Inflammatory macrophage treated with lipopolysaccharide for 1 hour (primary cell): ENCODE measurements around the gene HNRNPH1.

ENCODE experiments used
- DNase-seq, 2 donors: peaks; one replicate each; pipeline ENCODE4 v3.0.0-alpha.2; 2020 to 2022

Gene HNRNPH1

DNA sequence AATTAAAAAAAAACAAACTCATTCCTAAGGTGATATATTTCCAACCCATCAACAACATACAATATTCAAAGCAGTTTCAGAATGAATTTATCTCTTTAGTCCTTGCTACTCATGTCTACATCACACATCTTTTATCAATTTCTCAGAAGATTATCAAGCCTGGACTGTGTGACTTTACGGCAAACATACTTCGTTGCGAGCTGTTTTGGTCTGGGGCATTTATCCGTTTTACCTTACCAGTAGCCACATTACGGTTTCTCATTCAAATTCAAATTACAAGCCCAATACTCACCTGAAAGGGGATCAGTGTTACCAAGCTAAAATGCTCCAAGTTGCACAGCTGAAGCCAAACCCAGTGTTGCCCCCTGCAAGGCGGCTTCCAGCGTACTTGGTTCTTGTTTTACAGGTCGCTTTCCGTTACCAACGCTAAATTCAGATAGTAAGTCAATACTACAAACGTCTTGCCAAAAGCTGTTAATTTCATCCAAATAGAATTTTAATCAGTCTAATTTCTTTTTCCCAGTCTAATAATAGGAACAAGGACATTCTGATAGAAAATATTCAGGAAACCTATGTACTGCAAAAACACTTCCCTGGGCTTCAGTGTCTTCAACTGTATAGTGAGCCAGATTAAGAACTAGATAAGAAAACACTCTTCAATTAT is 1.8 kb downstream of the HNRNPH1 start:
- no peak for DNase-seq

DNA sequence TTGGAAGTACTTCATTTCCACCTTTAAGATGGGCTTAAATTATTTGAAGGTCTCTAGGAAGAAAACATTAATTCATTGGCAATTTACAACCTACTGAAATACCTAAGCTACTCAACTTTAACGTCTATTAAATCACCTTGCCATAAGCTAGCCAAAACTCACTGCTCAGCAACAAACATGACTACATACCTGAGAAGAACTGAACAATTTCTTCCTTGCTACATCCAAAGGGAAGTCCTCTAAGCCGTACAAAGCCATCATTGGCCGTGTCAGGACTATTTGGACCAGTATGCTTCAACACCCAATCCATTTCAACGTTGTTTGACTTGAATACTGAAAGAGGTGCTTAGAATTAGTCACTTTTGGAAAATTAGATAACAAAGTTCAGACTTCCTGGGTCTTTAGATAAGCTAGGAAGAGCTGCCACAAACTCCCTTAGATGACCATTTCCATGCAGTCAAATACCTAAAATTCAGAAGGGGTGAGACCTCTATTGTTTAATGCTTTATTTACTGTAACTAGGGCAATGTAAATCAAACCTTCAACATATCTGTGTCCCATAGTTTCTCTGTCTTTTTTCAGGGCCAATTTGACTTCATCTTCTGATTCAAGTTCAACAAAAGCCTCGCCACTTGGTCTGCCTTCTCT is 2.6 kb downstream of the HNRNPH1 start:
- no peak for DNase-seq

DNA sequence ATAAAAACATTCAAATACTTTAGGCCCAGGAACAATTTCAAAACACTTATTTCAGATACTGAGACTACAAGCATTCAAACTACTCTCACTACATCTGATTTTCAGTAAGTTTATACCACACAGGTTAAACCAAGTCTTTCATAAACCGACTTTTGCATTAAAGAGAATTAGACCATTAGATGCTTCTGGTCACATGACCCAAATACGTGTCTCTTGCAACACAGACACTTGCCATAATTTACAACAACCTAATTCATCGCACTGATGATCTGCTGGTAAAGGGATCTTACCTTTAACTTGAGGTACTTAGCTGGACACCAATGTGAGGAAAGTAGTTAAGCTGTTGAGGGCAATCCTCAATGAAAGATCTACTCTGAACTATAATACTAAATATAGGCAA is 3.2 kb downstream of the HNRNPH1 start:
- peak in 1 of 2 donors; percentile 22 for DNase-seq

DNA sequence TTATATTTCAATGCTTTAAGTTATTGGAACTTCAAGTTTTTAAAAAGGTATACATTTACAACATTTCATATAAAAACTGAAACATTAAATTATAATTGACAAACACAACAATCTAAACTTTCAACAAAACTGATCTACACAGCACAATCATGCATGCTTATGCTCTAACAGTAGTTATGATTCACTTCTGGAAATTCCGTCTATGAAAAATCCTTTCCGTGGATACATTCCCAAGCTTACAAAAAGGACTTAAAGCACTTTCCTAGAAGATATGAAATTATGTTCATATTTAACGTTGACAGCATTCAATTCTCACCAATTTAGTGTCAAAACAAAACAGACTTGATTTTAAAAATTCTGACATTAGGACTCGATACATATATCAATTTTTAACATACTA is 3.7 kb downstream of the HNRNPH1 start:
- peak; percentile 50 to 59 for DNase-seq

DNA sequence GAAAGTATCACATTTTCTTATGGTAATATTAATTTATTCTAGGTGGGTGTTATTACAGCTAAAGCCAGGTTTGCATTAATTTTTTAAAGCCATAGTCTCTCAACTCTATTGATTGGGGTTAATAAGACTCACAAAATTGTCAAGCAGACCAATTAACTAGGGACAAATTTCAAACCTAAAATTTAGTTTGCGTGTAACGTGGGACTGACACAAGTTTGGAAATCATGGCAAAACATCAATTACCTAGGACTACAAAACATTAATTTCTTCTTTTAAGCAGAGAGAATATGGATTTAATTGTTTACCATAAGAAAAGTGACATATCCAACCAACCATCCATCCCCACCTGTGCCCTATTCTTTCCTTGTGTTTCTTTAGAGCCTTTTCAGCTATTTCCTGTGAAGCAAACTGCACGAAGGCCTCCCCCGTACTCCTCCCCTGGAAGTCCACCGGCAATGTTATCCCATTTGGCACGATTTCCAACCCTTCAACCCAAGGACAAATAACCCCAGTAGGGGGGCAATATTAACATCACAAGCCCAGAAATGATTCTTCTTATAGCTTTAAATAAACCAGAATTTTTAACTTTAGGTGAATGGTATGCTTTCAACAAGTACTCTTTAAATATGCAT is 4.4 kb downstream of the HNRNPH1 start:
- DNase-seq = no peak

DNA sequence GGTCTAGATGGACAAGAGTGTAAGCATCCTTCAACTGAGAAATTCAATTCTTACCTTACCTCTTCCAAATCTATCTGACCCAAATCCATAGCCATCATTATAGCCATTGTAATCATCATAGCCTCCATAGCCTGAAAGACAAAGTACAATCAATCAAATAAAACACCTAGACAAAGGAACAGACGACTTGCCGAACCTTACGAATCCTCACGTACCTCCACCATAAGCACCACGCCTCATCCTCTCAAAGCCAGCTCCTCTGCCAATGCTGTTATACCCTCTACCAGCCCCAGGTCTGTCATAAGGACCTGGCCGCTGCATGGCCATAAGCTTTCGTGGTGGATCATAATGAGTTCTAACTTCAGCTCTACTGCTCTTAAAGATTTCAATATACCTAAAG is 5.5 kb downstream of the HNRNPH1 start:
- DNase-seq = no peak

DNA sequence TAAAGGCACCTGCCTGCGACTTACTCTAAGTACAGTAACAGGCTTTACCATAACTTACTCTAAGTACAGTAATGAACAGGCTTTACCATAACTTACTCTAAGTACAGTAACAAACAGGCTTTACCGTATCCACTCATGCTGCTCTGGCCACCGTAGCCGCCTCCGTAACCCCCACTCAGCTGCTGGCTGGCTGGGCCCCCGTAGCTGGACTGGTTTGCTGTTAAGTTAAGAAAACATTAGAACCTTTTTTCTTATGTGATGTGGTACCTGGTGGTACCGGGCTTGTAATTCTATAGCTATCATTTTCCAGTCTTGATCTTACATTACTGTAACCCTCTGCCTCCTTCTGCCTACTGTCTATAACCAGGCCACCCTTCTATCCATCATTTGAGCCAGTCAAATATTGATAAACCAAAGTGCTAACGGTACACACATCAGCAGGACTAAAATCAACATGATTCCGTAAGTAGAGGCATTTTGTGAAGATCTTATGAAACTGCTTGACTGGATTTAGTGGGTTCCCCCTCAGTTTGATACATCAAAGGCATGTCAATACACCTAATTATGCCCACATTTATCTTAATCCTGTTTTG is 7.4 kb downstream of the HNRNPH1 start:
- DNase-seq = no peak

DNA sequence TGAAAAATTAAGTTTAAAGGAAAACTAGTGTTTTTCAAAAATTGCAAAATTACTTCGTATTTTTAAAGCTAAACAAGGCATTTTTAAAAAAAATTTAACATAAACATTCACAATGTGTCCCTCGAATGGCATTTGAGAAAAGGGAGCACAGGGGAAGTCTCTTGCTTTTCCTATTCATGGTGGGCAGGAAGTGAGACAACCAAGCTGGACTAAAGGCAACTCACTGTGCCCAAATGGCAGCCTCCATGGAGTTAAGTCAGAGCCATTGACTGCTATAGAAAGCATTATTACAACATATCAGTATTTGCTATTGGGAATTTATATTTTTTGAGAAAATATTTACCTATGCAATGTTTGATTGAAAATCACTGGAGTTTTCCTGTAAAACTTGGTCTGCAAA is 8.3 kb downstream of the HNRNPH1 start:
- no peak for DNase-seq

DNA sequence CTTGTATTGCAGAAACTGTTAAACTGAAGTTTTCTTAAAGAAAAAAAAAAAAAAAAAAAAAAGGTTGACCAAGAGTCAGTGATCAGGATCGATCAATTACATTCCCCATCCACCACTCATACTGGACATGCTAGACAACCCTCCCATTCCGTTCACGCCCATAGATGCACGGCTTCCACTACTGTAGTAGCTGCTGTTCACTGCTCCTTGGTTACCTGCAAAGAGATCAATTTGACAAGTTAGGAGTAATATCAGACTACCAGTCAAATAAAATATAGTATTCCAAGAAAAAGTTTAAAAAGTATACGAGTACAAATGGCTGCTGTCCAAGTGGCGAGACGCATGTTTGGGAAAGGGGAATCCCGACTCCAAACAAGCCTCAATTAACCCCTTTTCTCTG is 8.7 kb downstream of the HNRNPH1 start:
- no peak for DNase-seq

DNA sequence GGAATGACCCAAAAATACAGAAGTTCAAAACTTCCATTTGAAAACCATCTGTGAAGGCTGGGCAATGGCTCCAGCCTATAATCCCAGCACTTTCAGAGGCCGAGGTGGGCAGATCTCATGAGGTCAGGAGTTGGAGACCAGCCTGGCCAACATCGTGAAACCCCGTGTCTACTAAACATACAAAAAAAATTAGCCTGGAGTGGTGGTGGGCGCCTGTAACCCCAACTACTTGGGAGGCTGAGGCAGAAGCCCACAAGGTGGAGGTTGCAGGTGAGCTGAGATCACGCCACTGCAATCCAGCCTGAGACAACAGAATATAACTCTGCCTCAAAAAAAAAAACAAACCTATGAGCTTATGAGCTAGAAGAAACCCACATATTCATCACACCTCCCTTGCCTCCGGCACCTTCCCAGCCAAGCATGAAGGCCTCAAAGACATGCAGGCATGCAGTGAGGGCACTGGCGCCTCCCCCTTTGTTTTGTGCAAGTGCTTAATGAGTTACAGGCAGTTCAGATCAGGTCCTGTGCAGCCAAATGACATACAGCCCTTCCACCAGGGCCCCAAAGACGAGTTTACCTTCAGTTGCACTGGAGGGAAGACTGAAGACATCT is 9.9 kb downstream of the HNRNPH1 start:
- no peak for DNase-seq

DNA sequence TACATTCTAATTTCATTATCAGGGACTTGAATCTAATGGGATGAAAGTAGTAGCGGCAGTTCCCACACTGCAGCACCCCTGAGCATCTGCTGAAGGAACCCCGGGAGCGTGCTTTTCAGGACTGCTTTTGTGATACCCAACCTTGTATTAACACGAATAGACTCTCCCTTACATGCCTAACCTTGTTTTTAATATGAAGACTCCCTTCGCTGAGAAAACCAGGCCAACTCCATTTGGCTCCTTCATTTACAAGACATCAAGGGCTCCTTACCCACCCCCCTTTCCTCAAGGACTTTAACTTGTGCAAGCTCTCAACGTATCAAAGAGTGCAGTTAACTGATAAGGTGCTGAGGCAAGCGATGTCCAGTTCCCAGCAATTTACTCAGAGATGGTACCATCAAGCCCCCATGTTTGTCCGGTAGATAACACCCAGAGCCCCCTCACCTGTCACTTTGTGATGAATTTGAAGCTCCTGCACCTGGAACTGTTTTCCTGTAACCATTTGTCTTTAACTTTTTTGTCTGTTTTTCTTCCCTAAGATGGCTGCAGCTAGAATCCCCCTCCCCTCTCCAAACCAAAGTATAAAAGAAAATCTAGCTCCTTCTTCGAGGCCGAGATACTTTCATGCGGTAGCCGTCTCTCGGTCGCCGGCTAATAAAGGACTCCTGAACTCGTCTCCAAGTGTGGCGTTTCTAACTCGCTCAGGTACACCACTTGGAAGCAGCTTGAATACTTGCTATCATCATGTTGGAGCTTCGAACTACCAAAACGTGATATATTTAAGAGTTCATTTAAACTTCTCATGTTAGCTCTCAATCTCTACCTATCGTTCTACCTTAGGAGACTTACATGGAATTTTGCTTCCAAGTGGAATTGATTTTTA is 10.7 kb downstream of the HNRNPH1 start:
- no peak for DNase-seq

DNA sequence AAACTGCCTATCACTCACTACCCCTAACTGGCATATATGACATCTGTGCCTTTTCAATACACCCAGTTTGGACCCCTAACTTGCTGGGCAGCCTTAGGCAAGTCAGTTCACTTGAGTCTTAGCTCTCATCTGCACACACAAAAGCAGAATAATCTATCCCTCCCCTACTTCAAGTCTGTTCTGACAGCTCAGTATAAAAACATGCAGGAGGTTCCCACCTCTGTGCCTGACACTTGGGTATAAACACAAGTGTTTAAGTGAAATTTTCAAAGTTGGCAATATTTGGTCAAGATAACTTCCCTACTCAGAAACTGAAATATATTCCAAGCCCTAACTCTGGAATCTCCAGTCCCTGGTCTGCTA is 12.6 kb downstream of the HNRNPH1 start:
- no peak for DNase-seq

DNA sequence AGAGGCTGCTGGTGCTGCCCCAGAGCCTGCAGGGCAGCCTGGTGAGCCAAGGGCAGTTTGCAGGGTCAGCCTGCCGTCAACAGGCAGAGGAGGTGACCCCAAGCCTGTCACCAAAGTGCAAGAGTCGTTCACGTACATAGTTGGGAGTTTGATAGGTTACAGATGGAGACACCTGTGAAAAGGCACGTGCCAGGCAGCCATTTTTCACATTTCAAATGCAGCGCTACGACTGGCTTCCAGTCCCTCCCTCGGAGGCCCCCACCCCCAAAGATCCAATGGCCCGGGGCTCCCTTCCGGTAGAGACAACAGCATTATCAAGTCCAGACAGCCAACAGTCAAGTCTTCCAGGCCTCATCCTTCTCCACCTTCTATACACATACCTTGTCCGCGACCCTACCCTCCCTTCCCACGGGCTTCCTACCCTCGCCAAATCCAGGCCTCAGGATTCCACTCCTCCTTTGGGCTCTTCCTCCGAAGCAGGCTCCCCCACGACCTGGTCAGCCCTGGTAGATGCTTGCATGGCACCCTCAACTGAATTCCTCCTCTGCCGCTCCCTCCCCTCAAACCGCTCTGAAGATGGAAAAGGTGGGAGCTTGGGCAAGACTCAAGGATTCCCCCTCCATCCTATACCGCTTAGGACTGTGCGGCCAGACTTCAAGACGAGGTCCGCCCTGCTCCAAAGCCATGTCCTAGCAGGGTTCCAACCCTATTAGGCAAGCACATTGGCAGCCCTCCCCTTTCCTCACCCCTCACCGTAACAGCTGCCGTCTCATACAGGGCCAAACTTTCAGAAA is 13.2 kb downstream of the HNRNPH1 start:
- DNase-seq = no peak

DNA sequence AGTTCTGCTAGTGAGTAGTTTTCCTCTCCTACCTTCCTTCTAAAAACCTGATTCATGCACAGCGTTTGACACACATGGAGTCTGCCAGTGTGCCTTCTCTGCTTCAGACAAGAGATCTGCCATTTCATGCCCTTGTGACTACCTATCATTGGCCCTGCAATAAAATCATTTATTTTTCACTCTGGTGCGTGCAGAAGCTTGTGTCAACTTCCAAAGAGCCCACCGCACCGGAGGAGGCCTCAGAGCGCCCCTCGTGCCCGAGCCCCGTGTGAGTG is 13.7 kb downstream of the HNRNPH1 start:
- no peak for DNase-seq

DNA sequence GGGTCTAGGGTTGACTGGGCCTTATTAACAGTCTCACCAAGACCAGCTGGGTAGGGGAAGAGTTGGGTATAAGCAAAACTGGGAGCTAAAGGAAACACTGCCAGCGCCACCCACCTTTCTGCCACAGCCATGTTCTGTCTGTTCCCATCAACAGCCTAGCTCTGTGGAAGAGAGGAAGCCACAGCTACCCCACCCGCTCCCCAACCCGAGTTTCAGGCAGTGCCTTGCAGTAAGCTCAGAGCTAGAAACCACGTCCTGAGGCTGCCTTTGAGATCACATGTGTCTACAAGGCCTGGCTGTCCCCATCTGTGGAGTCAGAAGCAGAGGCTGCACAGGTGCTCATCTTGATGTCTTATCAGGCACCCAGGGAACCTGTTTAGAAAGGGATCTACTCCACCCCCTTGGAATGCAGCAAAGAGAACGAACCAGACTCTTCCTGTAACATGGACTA is 15.3 kb downstream of the HNRNPH1 start:
- DNase-seq = no peak

DNA sequence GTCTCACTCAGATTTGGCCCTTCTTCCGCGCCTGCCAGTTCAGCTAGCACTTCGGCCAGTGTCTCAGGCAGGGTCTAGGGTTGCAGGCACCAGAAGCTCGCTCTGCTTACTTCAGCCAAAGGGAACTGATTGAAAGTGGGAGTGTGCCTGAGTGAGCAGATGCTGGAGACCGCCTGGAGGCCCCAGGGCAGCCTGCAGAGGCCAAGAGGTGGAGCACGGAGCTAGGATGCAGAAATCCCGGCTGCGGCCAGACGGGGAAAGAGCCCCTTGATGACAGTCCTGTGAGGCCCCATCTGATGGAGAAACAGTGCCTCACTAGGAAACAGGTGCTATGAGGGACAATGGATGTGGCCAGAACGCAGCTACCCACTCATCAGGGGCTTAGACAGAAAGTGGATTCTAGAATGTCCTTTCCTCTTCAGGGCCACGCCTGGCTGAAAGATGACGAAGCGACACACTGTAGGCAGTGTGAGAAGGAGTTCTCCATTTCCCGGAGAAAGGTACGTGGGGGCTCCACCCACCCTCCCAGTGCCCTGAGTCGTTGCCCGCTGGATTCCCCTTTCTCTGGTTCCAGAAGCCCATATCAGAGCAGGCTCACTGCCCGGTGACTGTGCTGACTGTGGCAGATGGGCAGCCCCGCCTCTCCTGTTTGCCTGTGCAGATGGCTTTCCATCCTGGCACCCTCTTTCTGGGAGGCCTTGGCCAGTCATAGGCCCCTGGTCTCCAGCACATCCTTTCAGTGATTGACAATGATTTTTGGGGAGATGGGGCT is 16.1 kb downstream of the HNRNPH1 start:
- DNase-seq = peak; percentile 61 to 82

DNA sequence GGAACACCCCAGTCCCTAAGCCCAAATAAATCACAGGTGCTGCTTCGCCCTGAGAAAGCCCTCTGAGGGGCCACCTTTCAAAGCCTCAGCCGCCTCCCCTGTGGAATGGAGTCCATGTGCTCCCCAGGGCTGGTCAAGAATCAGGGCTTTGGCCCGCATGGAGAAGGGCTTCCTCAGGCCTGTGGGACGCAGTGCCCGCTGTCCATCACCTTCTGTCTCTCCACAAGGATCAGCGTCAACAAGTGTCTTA is 16.6 kb downstream of the HNRNPH1 start:
- no peak for DNase-seq

DNA sequence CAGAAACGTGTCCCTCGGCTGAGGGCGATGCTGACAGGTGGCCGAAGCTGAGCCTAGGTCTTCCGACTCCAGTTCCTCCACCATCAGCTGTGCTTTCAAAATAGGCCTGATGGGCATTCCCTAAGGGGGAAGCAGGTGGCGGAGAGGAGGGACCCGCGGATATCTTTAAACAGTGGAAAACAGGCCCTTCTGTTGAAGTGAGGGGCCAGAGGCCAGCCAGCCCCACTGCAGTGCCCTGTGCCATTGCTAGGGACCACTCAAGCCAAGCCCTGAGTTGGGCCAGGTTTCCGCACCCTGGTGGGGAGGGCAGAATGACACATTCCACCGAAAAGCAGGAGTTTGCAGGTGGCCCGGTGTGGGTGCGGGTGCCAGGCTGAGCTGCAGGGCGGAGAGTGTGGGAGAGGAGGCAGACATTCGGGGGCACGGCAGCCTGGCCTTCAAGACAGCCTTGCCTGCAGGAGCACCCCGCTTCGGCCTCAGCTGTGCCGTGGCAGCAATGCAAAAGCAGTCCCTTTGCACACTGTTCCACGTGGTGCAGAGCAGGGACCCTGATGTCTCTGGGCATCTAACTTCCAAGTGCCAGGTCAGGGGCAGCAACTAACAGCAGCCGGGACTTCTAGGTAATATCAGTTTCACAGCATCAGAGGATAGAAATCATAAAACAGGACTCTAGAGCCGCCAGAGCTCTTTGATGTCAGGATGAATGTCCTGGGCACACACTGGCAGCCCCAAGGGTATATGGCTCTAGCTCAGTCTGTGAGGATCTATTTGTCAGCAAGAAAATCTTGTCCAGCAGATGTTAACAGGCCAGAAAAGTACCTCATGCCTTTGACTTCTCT is 17.2 kb downstream of the HNRNPH1 start:
- DNase-seq = no peak

DNA sequence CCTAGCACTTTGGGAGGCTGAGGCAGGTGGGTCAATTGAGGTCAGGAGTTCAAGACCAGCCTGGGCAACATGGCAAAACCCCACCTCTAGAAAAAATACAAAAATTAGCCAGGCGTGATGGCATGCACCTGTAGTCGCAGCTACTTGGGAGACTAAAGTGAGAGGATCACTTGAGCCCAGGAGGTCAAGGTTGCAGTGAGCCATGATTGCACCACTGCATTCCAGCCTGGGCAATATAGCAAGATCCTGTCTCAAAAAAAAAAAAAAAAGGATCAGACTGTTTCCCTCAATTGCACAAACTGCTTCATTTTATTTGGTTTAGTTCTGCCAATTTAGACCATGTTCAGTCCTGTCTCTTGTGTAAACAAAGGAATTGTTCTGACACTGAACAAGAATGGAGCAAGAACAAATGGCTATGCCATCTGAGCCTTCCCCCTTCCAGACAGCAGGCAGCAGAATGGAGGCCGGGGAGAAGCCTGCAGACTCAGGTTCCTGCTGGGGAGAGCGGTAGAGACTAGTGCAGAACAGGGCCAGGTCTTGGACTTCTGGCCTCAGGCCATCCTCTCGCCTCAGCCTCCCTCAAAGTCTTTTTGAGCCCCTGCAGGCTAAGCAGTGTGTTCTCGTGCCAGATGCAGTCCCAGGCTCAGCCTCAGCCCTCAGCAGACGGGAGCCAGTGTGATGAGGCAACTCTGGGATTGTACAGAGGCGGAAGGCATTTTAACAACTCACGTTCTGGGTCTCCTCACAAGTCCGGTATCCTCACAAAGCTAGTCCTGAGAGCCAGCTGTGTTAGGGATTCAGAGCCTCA is 18.2 kb downstream of the HNRNPH1 start:
- DNase-seq = no peak

DNA sequence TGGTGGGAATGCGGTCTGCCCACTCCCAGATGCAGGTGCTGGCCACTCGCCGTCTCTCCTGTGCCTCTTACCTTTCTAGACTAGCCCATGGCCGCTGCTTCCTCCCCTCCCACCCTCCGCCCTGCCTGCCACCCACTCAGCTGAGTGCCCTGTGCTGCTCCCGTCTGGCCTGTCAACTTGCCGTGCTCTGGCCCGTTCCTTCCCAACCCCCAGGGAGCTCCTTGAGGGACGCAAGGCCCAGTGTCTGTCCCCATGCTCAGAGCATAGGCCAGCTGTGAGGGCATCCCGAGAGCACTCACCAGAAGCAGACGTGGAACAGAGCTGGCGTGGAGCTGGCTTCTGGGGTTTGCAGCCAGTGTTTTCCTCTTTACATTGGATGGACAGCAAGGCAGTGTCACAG is 20.2 kb downstream of the HNRNPH1 start:
- DNase-seq = no peak
